ENCODE results near the gene PTPRE. TPM values are rescaled to one million over a fixed set of nuclear protein-coding genes. Genes with fewer than 3 reads are reported as not detected.

The PTPRE gene
- total RNA-seq, 6 donors from 2014 or later, result 49.9 to 89.2 (median 64.2) TPM

GRCh38 chr10:127909716-127910463 lies 3.0 kb downstream of the PTPRE start:
- Histone ChIP-seq H3K36me3 (no peaks in the 10 kb centered on the region), H3K4me1 (peaks cover 19 to 32% (median 25%) of the 10 kb centered on the region in 4 donors), H3K9me3 (no peaks in the 10 kb centered on the region), H3K27me3 (no peaks in the 10 kb centered on the region), H3K4me3 (no peak overlapping the region), H3K27ac (peak overlapping the region in 1 of 4 donors; percentile 15)
- DNase-seq (no peak), ATAC-seq (ENCODE audit: low FRiP score in 2 of 2) (no peak)
- WGBS, 2 donors, result 89 to 94% methylated on average over 6 to 7 of the region's 7 CpGs
- no peak for TF ChIP-seq EP300 (IDR thresholded peaks at IDR 0.05)
- no peak for TF ChIP-seq POLR2AphosphoS5 (IDR thresholded peaks at IDR 0.05)
- no peak for TF ChIP-seq POLR2A (IDR thresholded peaks at IDR 0.05)
- TF ChIP-seq CTCF (IDR thresholded peaks at IDR 0.05), result no peak

- DNase-seq (no peak), ATAC-seq (ENCODE audit: low FRiP score in 2 of 2) (no peak)
- TF ChIP-seq CTCF (IDR thresholded peaks at IDR 0.05), result no peak
- TF ChIP-seq EP300 (IDR thresholded peaks at IDR 0.05), result peak in 1 of 4 donors; percentile 32
- Histone ChIP-seq H3K4me3 (no peak overlapping the region), H3K9me3 (no peaks in the 10 kb centered on the region), H3K27me3 (no peaks in the 10 kb centered on the region), H3K36me3 (no peaks in the 10 kb centered on the region), H3K27ac (no peak overlapping the region), H3K4me1 (peaks cover 19 to 32% (median 25%) of the 10 kb centered on the region in 4 donors)
- WGBS, 2 donors, result 80 to 90% methylated on average over 2 of the region's 2 CpGs
Observed at GRCh38 chr10:127910464-127910770, 3.5 kb downstream of the PTPRE start.

- WGBS, 2 donors, result 73 to 76% methylated on average over 10 of the region's 10 CpGs
- Histone ChIP-seq H3K4me1 (peaks cover 16 to 32% (median 23%) of the 10 kb centered on the region in 4 donors), H3K27ac (no peak overlapping the region), H3K9me3 (no peaks in the 10 kb centered on the region), H3K36me3 (no peaks in the 10 kb centered on the region), H3K4me3 (no peak overlapping the region), H3K27me3 (no peaks in the 10 kb centered on the region)
- DNase-seq, result no peak
- no peak for ATAC-seq (ENCODE audit: low FRiP score in 2 of 2)
- TF ChIP-seq EP300 (IDR thresholded peaks at IDR 0.05) (no peak), POLR2AphosphoS5 (IDR thresholded peaks at IDR 0.05) (no peak), CTCF (IDR thresholded peaks at IDR 0.05) (no peak), POLR2A (IDR thresholded peaks at IDR 0.05) (no peak)
Observed at GRCh38 chr10:127911218-127911866, 4.4 kb downstream of the PTPRE start.

- H3K4me1 ChIP-seq, result peaks cover 12 to 32% (median 21%) of the 10 kb centered on the region in 4 donors
- no peak for DNase-seq
- TF ChIP-seq POLR2A (IDR thresholded peaks at IDR 0.05) (no peak), POLR2AphosphoS5 (IDR thresholded peaks at IDR 0.05) (no peak), CTCF (IDR thresholded peaks at IDR 0.05) (no peak), EP300 (IDR thresholded peaks at IDR 0.05) (no peak)
- H3K27me3 ChIP-seq, result no peaks in the 10 kb centered on the region
- H3K36me3 ChIP-seq, result no peaks in the 10 kb centered on the region
- 86 to 94% methylated on average over 4 of the region's 4 CpGs for WGBS, 2 donors
- no peak overlapping the region for H3K4me3 ChIP-seq
- no peaks in the 10 kb centered on the region for H3K9me3 ChIP-seq
- no peak for ATAC-seq (ENCODE audit: low FRiP score in 2 of 2)
- H3K27ac ChIP-seq, result no peak overlapping the region
Observed at GRCh38 chr10:127911867-127912257, 5.0 kb downstream of the PTPRE start.

Data from upper lobe of left lung (tissue), 6 donors.